Fibroblast of peridontal ligament (primary cell): ENCODE measurements around the gene DMKN.

Experiments used
- DNase-seq: peaks from one replicate; pipeline ENCODE4 v3.0.0-alpha.2; 2010; ENCODE audit errors: extremely low read depth

Gene DMKN

DNA sequence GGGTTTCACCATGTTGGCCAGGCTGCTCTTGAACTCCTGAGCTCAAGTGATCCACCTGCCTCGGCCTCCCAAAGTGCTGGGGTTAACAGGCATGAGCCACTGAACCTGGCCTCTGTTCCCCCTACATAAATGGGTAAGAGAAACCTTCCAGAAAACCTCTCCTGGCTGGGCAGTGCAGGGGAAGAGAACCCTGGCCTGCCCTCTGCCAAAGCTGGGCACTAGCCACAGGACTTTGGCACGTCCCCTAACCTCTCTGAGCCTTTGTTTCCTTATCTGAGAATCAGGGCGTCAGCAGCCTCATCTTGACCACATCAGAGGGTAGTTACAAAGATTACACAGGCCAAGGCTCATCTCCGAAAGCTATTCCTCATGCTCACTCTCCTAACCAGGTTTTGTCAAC is 12.4 kb upstream of the DMKN start:
- no peak for DNase-seq

DNA sequence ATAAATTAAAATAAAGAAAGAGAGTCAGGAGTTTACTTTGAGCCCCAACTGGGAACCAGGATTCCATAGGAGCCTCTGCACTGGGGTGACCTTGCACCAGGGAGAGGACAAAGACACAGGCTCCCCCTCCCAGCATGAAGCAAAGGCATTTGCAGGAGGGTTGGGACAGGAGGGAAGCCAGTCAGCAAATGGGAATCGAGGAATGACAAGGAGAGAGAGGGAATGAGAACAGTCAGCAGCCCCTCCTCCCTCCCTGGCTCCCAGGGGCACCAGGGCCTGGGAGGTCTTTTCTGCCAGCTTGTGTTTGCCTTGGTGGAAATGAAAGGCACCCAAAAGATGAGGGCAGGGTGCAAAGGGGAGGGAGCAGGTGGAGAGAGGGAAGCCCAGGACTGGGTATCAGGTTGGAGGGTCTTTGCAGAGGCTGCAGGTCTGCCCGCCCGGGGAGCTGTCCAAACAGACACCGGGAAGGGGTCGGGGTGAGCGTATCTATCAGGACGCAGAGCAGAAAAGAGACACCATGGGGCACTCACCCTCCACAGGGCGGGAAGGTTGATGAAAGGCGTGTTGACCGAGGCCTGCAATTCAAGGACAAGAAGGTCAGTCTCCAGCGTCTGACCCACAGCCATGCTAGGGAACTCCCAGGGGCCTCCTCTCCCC is 10.9 kb upstream of the DMKN start:
- no peak for DNase-seq

DNA sequence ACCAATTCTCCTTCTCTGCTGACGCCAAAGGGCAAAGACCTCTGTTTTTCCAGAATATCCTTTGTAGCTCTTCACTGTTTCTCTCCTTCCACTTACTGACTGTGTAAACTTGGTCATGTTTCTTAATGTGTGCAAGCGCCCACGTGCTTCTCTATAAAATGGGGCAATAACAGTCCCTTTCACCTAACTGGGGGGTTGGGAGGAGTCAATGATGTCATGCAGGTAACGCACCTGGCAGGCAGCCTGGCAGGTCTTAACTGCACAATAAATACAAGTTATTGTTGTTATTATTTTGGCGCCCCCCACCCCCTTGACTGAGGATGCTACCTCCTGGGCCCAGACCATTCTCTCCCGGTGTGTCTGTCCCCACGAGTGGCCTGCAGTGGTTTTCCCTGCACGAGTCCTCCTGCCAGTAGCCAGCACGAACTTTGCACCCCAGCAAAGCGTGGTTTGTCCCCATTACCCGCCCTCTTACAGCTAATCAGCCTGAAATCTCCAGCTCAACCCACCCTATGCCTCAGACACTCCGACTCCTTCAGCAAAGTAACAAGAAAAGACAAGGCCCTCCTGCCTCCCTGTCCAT is 9.4 kb upstream of the DMKN start:
- no peak for DNase-seq

DNA sequence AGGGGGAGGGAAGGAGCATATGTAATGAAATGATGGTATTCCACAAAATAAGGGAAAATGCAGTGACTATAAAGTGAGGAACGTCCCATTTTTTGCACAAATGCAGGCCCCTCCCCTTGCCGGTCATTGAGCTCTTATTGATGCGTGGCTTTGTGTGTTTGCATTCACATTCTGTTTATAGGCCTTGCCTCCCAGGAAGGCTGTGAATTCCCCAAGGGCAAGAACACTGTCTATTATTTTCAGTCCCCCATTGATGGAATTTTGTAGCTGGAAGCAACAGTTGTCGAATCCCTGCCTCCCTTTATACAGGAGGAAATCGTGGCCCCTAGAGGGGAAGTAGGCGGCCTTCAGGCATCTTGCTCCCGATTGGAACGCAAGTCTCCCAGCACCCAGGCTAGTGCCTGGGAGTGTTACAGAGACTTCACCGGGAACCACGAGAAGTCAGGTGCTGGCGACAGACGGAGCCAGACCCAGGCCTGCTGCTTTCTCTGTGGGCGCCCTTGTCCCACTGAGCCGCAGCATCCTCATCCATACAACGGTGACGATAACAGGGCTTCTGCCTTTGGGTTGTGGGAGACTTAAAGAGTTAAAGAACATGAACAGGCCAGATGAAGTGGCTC is 7.8 kb upstream of the DMKN start:
- no peak for DNase-seq

DNA sequence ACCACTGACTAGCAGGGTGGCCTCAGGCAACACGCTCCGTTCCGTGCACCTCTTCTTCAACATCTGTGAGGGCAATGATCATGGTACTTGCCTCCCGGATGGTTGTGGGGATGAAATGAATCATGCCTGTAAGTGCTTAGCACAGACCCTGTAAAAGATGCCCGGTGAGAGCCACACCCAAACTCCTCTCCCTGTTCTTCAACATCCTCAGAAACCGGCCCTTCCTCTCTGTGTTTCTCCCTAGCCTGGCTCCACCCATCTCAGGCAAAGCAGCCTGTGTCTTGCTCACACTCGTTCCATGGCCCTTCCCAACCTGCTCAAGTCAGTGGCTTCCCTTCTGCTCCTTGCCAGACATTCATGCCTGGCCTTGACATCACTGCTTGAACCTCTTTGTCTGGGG is 5.8 kb upstream of the DMKN start:
- DNase-seq = peak; percentile 21

DNA sequence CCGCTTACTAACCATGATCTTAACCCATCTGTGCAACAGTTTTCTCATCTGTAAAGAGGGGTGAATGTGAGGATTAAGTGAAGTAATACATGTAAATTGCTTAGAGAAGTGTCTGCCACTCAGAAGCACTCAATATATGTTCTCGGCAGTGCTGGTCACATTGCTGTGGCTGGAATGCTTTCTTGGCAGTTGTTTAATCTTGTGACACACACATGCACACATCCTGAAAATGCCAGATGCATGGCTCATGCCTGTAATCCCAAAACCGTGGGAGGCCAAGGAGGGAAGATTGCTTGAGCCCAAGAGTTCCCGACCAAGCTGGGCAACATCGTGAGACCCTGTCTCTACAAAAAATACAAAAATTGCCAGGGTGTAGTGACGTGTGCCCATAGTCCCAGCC is 4.9 kb upstream of the DMKN start:
- peak; percentile 97 for DNase-seq

DNA sequence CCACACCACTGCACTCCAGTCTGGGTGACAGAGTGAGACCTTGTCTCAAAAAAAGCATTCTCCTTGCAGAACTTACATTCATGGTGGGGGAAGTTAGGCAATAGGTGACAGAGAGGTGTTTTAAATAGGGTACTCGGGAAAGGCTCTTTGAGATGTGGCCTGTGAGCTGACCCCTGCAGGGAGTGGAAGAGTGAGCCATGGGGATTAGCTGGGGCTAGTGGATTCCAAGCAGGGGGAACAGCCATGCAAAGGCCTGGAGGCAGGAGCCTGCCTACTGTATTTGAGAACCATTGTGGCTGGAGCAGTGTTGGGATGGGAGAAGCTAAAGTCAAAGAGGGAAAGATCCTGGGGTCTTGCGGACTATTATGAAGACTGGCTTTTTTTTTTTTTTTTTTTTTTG is 3.9 kb upstream of the DMKN start:
- DNase-seq = no peak

DNA sequence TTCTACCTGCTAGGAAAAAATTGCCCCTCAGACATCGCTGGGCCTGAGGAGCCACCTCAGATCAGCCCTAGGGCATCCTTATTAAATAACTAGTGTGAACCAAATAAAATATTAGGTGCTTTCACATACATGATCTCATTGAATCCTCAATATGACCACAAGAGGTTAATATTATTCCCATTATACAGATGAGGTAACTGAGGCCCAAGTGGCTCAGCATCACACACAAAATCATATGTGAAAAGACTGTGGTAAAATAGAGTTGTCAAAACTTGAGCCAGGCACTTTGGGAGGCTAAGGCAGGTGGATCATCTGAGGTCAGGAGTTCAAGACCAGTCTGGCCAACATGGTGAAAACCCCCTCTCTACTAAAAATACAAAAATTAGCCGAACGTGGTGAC is 2.9 kb upstream of the DMKN start:
- no peak for DNase-seq

DNA sequence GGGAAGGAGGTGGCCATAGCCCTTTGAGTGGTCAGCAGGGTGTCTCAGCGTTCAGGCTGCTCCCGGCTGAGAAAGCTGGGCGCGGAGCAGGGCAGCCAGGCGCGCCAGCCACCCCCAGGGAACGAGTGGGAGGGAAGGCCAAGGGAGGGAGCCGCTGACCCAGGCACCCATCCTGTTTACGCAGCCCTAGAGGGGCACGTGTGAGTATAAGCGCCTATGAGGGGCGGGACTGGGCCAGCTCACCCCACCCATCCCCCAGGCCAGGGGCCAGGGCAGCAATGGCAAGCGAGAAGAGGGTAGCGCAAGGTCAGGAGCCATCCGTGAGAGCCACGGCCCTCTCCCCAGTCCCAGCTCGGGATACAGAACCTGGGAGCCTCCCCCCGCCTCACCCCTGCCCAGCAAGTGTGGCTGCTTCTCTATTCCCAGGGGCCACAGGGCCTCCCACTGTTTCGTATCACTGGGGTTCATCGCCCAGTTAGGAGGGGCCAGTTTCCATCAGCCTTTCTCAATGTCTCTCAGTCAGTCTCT is 897 bp upstream of the DMKN start:
- peak; percentile 12 for DNase-seq

DNA sequence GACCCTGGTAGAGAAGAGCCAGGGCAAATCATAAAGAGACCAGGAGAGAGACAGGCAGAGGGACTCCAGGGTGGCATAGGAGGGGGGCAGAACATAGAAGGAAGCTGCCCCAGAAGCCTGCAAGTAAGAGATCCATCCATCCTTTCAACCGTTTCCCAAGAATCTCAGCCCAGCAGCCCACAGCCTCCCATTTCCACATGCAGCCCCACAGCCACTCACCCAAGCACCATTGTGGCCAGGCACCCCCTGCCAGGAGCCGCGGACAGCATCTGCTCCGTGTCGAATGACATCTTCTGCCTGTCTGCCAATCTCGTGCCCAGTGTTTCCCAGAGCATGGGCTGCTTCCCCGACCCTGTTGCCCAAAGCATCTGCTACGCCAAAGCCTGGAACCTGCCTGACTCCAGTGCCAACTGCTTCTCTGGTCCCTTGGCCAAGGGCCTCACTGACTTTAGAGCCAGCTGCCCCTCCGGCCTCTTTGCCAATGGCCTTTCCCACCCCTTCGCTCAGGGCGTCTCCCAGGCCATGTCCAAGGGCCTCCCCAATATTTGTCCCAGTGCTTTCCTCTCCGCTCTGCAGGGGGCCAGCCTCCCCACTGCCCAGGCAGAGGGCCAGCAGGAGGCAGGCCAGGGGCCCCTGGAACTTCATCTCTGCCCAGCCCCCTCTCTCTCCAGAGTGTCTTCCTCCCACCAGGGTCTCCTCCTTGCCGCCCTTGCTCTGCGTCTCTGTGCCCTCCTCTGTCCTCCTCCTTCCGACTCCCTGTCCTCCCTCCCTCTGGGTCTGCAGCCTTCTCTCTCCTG is 420 bp downstream of the DMKN start:
- DNase-seq = no peak

DNA sequence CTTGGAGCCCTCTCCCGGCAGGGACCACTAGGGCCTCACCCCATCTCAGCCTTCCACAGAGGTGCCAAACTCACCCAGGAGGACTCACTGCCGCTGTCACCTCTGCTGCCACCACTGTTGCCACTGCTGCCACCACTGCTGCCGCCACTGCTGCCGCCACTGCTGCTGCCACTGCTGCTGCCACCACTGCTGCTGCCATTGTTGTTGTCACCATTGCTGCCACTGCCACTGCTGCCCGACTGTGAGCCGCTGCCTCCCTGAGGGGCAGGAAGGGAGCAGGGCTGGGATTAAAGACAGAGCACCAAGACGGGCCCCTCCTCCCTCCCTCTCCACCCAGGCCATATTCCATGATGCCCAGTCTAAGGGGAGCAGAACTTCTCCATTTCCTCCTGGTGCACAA is 2.1 kb downstream of the DMKN start:
- DNase-seq = no peak

DNA sequence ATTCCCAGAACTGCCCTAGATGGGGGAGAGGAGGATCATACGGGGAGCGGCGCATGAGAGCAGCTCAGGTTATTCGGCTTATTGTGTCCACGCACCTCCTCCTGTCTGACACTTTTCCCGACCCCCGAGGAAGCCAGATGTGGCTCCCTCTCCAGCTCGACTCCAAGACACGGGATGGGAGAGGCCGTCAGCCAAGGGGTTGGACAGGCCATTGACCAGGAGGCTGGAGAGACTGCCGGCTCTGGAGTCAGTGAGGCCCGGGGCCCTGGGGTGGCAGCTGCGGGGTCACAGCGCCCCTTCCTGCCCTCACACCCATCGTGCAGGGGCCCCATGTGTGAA is 2.9 kb downstream of the DMKN start:
- DNase-seq = no peak

DNA sequence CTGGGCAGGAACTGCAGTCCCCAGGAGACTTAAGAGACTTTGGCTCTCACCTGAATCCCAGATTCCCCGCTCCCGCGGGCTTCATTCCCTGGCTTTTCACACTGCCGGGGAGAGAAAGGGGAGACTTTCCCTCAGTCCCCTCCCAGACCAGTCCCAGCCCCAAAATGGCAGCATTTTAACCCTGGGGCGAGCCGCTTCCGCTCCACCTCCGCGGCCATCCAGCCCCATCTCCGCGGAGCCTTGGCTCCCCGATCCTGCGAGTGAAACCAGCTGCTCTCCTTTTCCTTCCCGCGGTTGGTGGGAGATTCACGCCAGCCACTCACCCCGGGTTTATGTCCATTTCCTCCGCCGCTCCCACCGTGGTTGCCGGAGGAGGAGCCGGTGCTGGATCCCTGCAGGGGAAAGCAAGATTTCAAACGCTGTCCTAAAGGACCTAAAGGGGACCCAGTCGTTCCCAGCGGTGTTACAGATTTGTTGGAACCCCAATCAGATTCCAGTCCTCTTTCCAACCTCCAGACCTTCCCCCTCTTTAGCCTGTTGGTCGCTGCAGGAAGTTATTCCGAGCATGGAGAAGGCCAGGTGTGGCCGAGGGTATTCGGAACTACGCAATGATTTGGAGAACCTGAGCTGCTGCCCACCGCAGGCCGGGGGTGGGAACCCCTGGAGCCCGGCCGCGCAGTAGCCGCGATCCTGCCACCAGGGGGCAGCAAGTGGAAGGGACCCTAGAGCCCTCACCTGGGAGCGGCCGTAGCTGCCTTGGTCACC is 3.4 kb downstream of the DMKN start:
- DNase-seq = peak; percentile 18

DNA sequence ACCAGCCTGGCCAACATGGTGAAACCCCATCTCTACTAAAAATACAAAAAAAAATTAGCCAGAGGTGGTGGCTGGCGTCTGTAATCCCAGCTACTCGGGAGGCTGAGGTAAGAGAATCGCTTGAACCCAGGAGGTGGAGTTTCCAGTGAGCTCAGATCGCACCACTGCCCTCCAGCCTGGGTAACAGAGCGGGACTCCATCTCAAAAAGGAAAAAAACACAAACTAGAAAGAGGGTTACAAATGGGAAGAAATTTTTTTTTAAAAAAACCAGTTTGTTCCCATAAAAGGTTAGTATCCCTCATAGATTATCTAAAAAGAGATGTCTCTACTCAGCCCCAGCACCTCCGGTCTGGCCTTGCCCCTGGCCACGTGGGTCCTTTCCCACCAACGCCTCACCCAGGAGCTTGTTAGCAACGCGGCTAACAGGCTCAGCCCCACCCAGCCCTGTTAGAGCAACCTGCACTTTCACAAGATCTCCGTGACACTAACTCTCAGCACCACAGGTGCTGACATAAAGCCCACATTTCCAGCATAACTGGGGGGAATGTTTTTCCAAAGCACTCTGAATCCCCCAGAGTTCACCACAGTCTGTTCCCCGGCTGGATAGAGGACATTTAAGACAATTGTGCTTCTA is 4.3 kb downstream of the DMKN start:
- DNase-seq = no peak

DNA sequence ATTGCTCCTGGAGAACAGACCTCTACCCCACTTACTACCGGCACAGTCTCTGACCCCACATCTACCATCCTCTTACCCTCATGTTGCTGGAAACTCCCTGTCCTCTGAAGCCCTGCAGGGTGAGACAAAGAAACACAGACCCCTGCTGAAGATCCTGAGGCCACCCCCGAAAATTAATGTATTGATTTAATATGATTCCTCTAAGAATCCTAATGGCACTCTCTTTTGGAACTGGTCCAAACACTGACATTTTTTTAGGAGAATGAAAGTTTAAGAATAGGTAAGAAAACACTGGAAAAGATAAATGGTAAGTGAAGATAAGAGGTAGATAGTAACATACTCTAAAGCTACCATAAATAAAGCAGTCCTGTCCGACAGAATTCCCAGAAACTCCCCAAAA is 5.3 kb downstream of the DMKN start:
- DNase-seq = no peak

DNA sequence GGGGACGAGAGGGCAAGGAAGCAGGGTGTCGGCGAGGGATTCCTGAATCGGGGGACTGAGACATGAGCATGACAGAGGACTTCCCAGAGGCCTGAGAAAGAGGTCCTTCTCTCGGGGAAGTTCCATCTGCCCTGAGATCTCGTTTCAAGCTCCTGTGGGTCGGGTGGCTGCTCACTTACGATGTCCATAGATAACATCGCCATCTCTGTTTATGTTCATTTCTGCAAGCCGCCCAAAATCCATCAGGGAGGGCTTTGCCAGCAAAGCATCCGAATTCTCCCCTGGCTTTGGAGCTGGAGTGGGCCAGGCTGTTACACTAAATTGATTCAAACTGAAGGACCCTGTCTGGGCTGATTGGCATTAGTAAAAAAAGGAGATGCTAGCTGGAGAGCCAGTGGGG is 5.9 kb downstream of the DMKN start:
- no peak for DNase-seq

DNA sequence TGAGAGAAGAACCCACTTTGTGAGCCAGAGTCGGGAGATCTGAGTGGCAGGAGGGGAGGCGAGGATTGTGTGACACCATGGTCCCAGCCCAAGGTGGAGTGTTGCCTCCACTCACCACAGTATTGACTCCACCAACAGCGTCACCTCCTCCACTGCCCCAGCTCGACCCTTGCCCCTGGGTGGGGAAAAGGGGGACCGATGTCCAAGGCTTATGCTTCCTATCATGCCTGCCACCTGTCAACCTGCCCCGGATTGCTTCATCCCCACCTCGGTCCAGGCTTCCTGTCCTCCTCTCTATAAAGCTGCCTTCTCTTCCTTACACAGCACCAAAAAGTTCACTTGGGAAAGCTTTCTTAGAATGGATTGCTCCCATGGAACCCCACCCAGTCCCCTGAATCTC is 7.4 kb downstream of the DMKN start:
- no peak for DNase-seq

DNA sequence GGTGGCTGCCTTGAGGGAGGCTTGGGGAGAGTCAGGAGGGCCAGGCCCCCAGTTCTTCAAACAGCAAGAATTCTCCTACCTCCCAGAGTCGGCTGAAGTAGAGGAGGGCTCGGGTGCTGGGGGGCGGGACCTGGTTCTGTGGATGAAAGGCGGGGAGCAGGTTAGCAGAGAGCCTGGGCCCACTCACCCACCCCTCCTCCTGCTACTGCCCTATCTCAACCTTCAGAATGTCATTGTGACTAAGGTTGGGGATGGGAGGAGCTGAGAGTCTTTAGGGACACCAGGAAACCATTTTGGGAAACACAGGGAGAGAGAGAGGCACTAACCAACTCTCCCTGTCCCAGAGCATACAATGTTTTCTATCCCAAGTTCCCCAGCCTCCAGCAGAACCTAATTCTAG is 10.7 kb downstream of the DMKN start:
- no peak for DNase-seq

DNA sequence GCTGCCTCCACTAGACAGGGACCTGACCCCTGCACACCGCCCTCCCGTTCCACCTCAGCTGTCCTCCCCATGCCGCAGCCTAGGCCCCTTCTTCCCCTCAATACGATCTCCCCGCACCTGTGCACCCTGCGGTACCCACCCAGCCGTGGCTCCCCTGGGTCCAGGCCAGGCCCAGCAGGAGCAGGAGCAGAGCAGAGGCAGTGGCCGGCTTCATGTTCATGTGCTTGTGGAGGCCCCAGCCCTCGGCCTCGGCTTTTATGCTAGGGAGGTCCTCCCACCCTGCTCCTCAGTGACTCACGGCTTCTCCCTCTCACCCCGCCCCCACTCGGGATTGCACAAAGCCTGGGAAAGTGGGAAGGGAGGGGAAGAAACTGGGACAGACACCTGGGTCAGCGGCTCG is 11.8 kb downstream of the DMKN start:
- no peak for DNase-seq

DNA sequence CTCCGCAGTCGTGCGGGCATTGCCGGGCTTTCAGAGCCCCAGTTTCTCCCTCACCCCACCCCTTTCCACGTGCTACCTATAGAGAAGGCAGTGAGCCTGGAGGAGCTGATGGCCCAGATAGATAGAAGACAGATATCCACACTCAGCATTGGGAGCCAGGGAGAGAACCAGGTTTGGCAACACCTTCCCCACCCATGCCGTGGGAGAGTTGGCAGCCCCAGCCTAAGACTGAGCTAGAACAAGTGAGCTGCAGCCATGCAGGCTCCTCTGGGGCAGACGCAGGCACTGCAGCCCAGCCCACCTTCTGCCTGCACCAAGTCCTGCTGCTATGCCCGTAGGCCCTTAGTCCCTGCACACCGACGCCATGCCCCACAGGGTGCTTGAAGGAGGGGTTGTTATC is 12.8 kb downstream of the DMKN start:
- no peak for DNase-seq

DNA sequence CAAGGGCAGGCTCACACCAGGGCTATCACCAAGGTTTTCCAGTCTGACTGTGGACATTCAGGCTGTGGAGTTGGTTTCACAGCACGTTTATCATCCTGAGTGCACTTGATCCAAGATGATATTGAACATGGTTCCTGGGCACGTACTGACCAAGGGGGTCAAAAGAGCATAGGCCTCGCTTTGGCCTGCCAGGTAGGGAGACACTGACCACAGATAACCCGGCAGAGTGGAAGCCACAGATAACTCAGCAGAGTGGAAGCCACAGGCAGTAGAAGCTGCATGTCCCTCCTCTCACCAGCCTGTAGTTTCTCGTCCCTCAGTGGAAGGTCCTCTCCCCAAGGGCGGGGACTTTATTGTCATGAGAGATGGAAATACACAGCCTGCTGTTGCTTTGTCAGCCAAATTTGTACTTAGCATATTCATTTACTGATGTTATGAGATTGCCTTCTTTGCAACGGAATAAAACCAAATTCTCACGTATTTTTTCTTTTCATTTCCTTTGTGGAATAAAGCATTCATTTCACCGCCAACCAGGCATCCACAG is 14.4 kb downstream of the DMKN start:
- no peak for DNase-seq
